HepG2 (cell line): ENCODE data around the gene EMID1. TPM values are rescaled to one million over a fixed set of nuclear protein-coding genes. Genes with fewer than 3 reads are reported as not detected.

ENCODE experiments used
- ATAC-seq: fragments of 200-7000 bp; cut with Tn5 transposase; 3 replicates; pipeline ENCODE4 v1.9.1; 2020; ENCODE audit warnings: mild to moderate bottlenecking, moderate library complexity
- BruUV-seq: library from RNA; stranded (reverse); fragments of 400-500 nt; replicated peaks from 2 replicates; lab custom pipeline; 2021; lab: Mats Ljungman, UMichigan
- CTCF ChIA-PET: fragments of 300-600 bp; formaldehyde crosslinking; extraction: SDS; loops from one replicate; lab custom pipeline; 2021; ENCODE audit warnings: low total read pairs, inconsistent platforms, low intra/inter-chr PET ratio; lab: Yijun Ruan, JAX
- POLR2A ChIA-PET: fragments of 350-600 bp; sonication (Branson Sonifier 250); formaldehyde crosslinking; loops from one replicate; lab custom pipeline; 2020; ENCODE audit warnings: antibody characterized with exemption, inconsistent platforms; lab: Yijun Ruan, JAX
- DNase-seq: peaks from one replicate; pipeline ENCODE4 v3.0.0-alpha.2; 2015; ENCODE audit warnings: low spot score
- FAIRE-seq: peaks from 3 replicates; lab custom pipeline; 2011; peaks lifted over from hg19 to GRCh38; lab: Jason Lieb, UNC
- H2AFZ ChIP-seq: one replicate; pipeline ENCODE4 v1.6.1; 2011; ENCODE audit warnings: low read length, inconsistent platforms
- H3K27ac ChIP-seq: fragments of 300-600 bp; 3 replicates; pipeline ENCODE4 v1.8.0; 2011; ENCODE audit warnings: mixed run types, mild to moderate bottlenecking, mixed read lengths, low read length, inconsistent platforms; ENCODE audit not compliant: insufficient read depth; ENCODE audit errors: extremely low read length
- H3K27me3 ChIP-seq, 2 experiments: fragments of 200-600 bp in 1 of 2; 2 replicates in 1 of 2; 3 replicates in 1 of 2; pipeline versions ENCODE4 v1.6.0 to v1.8.0; 2011; ENCODE audit warnings: low read length in 2 of 2, mild to moderate bottlenecking in 2 of 2, moderate library complexity in 2 of 2, inconsistent platforms in 1 of 2; ENCODE audit not compliant: insufficient read depth in 2 of 2, control insufficient read depth in 1 of 2
- H3K36me3 ChIP-seq, 2 experiments: fragments of 200-600 bp in 1 of 2; replicated peaks in 1 of 2; 2 replicates in 1 of 2; 3 replicates in 1 of 2; pipeline versions ENCODE4 v1.5.1 to v1.8.0; 2011; ENCODE audit warnings: low read length in 2 of 2, inconsistent platforms in 1 of 2; ENCODE audit not compliant: insufficient read depth in 2 of 2, control insufficient read depth in 1 of 2
- H3K4me1 ChIP-seq: 2 replicates; pipeline ENCODE4 v1.5.1; 2012; ENCODE audit warnings: low read length, inconsistent platforms; ENCODE audit not compliant: insufficient read depth
- H3K4me2 ChIP-seq: 2 replicates; pipeline ENCODE4 v1.6.0; 2011; ENCODE audit warnings: low read depth, low read length, inconsistent platforms
- H3K4me3 ChIP-seq, 3 experiments: fragments of 200-600 bp in 1 of 3; sonication (generic), shearing (Covaris generic) in 1 of 3; replicated peaks in 1 of 3; 2 replicates each; pipeline ENCODE4 v1.5.1; 2011 to 2016; ENCODE audit warnings: low read length in 3 of 3, inconsistent platforms in 2 of 3, low read depth in 2 of 3, mild to moderate bottlenecking in 2 of 3, control low read depth in 1 of 3, mixed read lengths in 1 of 3; ENCODE audit not compliant: insufficient read depth in 1 of 3
- H3K79me2 ChIP-seq: one replicate; pipeline ENCODE4 v1.6.1; 2011; ENCODE audit warnings: low read length, inconsistent platforms; ENCODE audit not compliant: insufficient read depth
- H3K9ac ChIP-seq: 2 replicates; pipeline ENCODE4 v1.6.0; 2011; ENCODE audit warnings: mild to moderate bottlenecking, low read depth, low read length, inconsistent platforms; ENCODE audit not compliant: insufficient read depth
- H3K9me3 ChIP-seq: 2 replicates; pipeline ENCODE4 v1.5.1; 2012; ENCODE audit warnings: mild to moderate bottlenecking, low read length
- H4K20me1 ChIP-seq: 2 replicates; pipeline ENCODE4 v1.6.0; 2011; ENCODE audit warnings: inconsistent platforms, mild to moderate bottlenecking, low read length, moderate library complexity; ENCODE audit not compliant: insufficient read depth
- ADNP ChIP-seq: sonication (generic); formaldehyde crosslinking; IDR thresholded peaks from 2 replicates; pipeline ENCODE4 v1.4.0; 2020; ENCODE audit warnings: missing genetic modification reagents
- HNRNPUL1 ChIP-seq: fragments of 200-400 bp; formaldehyde crosslinking; IDR thresholded peaks from 2 replicates; pipeline ENCODE4 v1.6.1; 2017; ENCODE audit warnings: low read depth, mild to moderate bottlenecking, low read length, moderate library complexity
- PHF21A ChIP-seq: sonication (generic); formaldehyde crosslinking; IDR thresholded peaks from 2 replicates; pipeline ENCODE4 v1.5.0; 2020; ENCODE audit warnings: mild to moderate bottlenecking, missing genetic modification reagents
- RXRA ChIP-seq: sonication (generic); formaldehyde crosslinking; IDR thresholded peaks from 2 replicates; pipeline ENCODE4 v1.5.1; 2020; ENCODE audit warnings: missing genetic modification reagents
- ZNF121 ChIP-seq: sonication (generic); formaldehyde crosslinking; IDR thresholded peaks from 2 replicates; pipeline ENCODE4 v1.5.0; 2020; ENCODE audit warnings: mild to moderate bottlenecking, missing genetic modification reagents
- ZNF430 ChIP-seq: sonication (generic); formaldehyde crosslinking; IDR thresholded peaks from 2 replicates; pipeline ENCODE4 v1.9.0; 2021; ENCODE audit warnings: mild to moderate bottlenecking, missing genetic modification reagents
- ZNF563 ChIP-seq: sonication (generic); formaldehyde crosslinking; IDR thresholded peaks from 2 replicates; pipeline ENCODE4 v1.8.0; 2022; ENCODE audit warnings: mild to moderate bottlenecking, moderate library complexity, missing genetic modification reagents
- ZNF766 ChIP-seq: sonication (generic); formaldehyde crosslinking; IDR thresholded peaks from 2 replicates; pipeline ENCODE4 v1.5.0; 2020; ENCODE audit warnings: missing genetic modification reagents, borderline replicate concordance
- WGBS: methylation state at CpG from one replicate; pipeline ENCODE4 v1.1.6; 2017; ENCODE audit warnings: low lambda C conversion rate; 5-methylcytosine and 5-hydroxymethylcytosine counted together
- in situ Hi-C: cut with HindIII; loops from 2 replicates; pipeline ENCODE4 v1.10.0; 2017; ENCODE audit warnings: low pct_unique_long_range_greater_than_20kb; ENCODE audit not compliant: extremely low pct_ligation_motif_present
- intact Hi-C: fragments of 100-400 bp; cut with micrococcal nuclease; formaldehyde crosslinking; loops from one replicate; pipeline ENCODE4 v1.10.0; 2022; ENCODE audit not compliant: unreplicated experiment
- polyA plus RNA-seq, 8 experiments: library from polyadenylated mRNA; depleted of rRNA in 3 of 8; stranded (reverse) in 7 of 8; unstranded in 1 of 8; fragments of >200 nt; fragmentation: Illumina TruSeq in 4 of 8; extraction: Trizol in 4 of 8; gene quantifications; 2 replicates each; pipeline versions ENCODE4 v1.2.1 to v1.2.3, GENCODE V29; 2011 to 2016; ENCODE audit warnings: low read depth in 4 of 8, missing spikeins in 1 of 8, mixed read lengths in 1 of 8; ENCODE audit not compliant: insufficient read depth in 1 of 8
- total RNA-seq, 5 experiments: library from RNA; depleted of rRNA; stranded (reverse); fragments of >200 nt; fragmentation: Illumina TruSeq; extraction: Trizol; gene quantifications; 2 replicates each; pipeline ENCODE4 v1.2.3, GENCODE V29; 2016; ENCODE audit warnings: low read depth in 1 of 5
- TF ChIP-seq, protein P1 (sequence below): sonication (generic); formaldehyde crosslinking; IDR thresholded peaks from 2 replicates; pipeline ENCODE4 v1.4.0; 2020; ENCODE audit warnings: missing genetic modification reagents

EMID1 gene
- total and polyA plus RNA-seq, 2 of the 13 experiments (the other 11 are each of a cell fraction or from before 2014, with no cell fraction given): 0.45 to 0.82 TPM

DNA sequence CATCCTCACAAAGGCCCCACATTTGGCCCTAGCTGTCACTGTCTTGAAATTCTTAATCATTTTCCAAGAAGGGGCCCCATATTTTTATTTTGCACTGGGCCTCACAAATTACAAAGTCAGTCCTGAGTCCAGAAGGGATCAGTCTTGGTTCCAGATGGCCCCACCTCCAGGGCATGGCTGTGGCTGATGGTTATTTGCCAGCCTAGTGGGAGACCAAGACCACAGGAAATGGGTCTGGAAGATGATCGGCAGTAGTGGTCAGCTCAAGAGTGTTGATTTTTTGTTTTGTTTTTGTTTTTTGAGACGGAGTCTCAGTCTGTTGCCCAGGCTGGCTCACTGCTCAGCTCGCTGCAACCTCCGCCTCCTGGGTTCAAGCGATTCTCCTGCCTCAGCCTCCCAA, 47.1 kb upstream of the EMID1 start:
- no peak overlapping the region for H3K9ac ChIP-seq
- no peaks in the 10 kb centered on the region for H3K9me3 ChIP-seq
- CTCF ChIA-PET: no interaction called here
- no peaks in the 10 kb centered on the region for H3K79me2 ChIP-seq
- peaks cover 15% of the 10 kb centered on the region; the same call in 1 of the 2 replicates for H3K4me1 ChIP-seq
- H3K4me3 ChIP-seq: no peak overlapping the region
- TF ChIP-seq HNRNPUL1 (no peak), RXRA (CRISPR knock-in tag) (no peak)
- TF ChIP-seq, all 625 proteins: peak for 0
- POLR2A ChIA-PET: no interaction called here
- Histone ChIP-seq H3K27me3 (no peaks in the 10 kb centered on the region; a peak in 1 of 5 replicates), H3K36me3 (no peaks in the 10 kb centered on the region), H3K27ac (no peak overlapping the region), H3K4me2 (no peak overlapping the region), H4K20me1 (no peaks in the 10 kb centered on the region), H2AFZ (no peak overlapping the region)
- in situ Hi-C loops (no loop called here), intact Hi-C loops (loop anchor here (5.0 to 10.0 kb wide), 2 partner anchors 89 to 304 kb away; no protein-coding TSS in a partner anchor)
- DNase-seq: no peak
- FAIRE-seq: no peak
- no peak for ATAC-seq
- WGBS: 75% methylated on average over 5 of the region's 5 CpGs
- BruUV-seq: no TSS peak

DNA sequence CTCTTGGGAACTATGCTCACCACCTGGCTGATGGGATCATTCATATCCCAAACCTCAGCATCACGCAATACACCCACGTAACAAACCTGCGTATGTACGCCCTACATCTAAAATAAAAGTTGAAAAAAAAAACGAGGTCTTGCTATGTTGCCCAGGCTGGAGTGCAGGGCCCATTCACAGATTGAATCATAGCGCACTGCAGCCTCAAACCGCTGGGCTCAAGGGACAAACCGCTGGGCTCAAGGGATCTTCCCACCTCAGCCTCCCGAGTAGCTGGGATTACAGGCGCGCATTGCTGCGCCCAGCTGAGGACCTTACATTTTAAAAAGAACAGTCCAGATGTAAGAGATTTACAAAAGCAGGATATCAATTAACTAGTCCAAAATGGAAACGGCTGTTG, 41.9 kb upstream of the EMID1 start:
- Histone ChIP-seq H3K4me2 (no peak overlapping the region), H3K36me3 (no peaks in the 10 kb centered on the region), H3K79me2 (no peaks in the 10 kb centered on the region), H3K27ac (no peak overlapping the region), H3K4me3 (no peak overlapping the region), H3K4me1 (no peaks in the 10 kb centered on the region), H3K9me3 (no peaks in the 10 kb centered on the region), H4K20me1 (no peaks in the 10 kb centered on the region), H3K9ac (no peak overlapping the region), H2AFZ (no peak overlapping the region), H3K27me3 (peaks cover 0 to 12% of the 10 kb centered on the region in 2 experiments; a peak in 2 of 5 replicates)
- in situ Hi-C loops (no loop called here), intact Hi-C loops (loop anchor here (1.0 kb wide), 1 partner anchor 11 kb away; no protein-coding TSS in a partner anchor)
- 76% methylated on average over 13 of the region's 13 CpGs for WGBS
- ATAC-seq (no peak), DNase-seq (no peak), FAIRE-seq (no peak)
- BruUV-seq: no TSS peak
- CTCF ChIA-PET: no interaction called here
- POLR2A ChIA-PET: no interaction called here
- TF ChIP-seq ZNF430 (CRISPR knock-in tag): no peak
- no peak for TF ChIP-seq PHF21A (CRISPR knock-in tag)
- TF ChIP-seq ZNF563: no peak
- no peak for TF ChIP-seq ZNF766 (CRISPR knock-in tag)
- TF ChIP-seq ZNF121 (CRISPR knock-in tag): peak; percentile 31; the same call in 1 of the 2 replicates
- TF ChIP-seq, protein P1, sequence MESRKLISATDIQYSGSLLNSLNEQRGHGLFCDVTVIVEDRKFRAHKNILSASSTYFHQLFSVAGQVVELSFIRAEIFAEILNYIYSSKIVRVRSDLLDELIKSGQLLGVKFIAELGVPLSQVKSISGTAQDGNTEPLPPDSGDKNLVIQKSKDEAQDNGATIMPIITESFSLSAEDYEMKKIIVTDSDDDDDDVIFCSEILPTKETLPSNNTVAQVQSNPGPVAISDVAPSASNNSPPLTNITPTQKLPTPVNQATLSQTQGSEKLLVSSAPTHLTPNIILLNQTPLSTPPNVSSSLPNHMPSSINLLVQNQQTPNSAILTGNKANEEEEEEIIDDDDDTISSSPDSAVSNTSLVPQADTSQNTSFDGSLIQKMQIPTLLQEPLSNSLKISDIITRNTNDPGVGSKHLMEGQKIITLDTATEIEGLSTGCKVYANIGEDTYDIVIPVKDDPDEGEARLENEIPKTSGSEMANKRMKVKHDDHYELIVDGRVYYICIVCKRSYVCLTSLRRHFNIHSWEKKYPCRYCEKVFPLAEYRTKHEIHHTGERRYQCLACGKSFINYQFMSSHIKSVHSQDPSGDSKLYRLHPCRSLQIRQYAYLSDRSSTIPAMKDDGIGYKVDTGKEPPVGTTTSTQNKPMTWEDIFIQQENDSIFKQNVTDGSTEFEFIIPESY: peak; percentile 81
- TF ChIP-seq ADNP (CRISPR knock-in tag): no peak
